H9 (cell line): Measurements from ENCODE around the gene EIF3B. TPM values are rescaled to one million over a fixed set of nuclear protein-coding genes. Genes with fewer than 3 reads are reported as not detected.

Experiments
- DNase-seq: peaks from one replicate; pipeline ENCODE4 v3.0.0-alpha.2; 2017
- H2AFZ ChIP-seq: one replicate; pipeline ENCODE4 v1.6.1; 2013; ENCODE audit warnings: mild to moderate bottlenecking, low read length, control low read depth, moderate library complexity
- H2AK5ac ChIP-seq: 2 replicates; pipeline ENCODE4 v1.6.1; 2013; ENCODE audit warnings: low read length, control low read depth, mixed read lengths; ENCODE audit not compliant: insufficient read length
- H2BK120ac ChIP-seq: one replicate; pipeline ENCODE4 v1.6.1; 2013; ENCODE audit warnings: low read depth, mild to moderate bottlenecking, low read length, control low read depth, inconsistent platforms; ENCODE audit not compliant: poor library complexity, severe bottlenecking
- H2BK12ac ChIP-seq: 2 replicates; pipeline ENCODE4 v1.6.1; 2013; ENCODE audit warnings: low read length, control low read depth, mixed read lengths, low read depth; ENCODE audit not compliant: insufficient read length
- H2BK15ac ChIP-seq: 2 replicates; pipeline ENCODE4 v1.6.1; 2013; ENCODE audit warnings: low read depth, low read length, control low read depth
- H2BK20ac ChIP-seq: one replicate; pipeline ENCODE4 v1.6.1; 2013; ENCODE audit warnings: low read depth, mild to moderate bottlenecking, low read length, control low read depth, inconsistent platforms; ENCODE audit not compliant: poor library complexity, severe bottlenecking
- H2BK5ac ChIP-seq: 2 replicates; pipeline ENCODE4 v1.6.1; 2013; ENCODE audit warnings: low read length, control low read depth, mixed read lengths; ENCODE audit not compliant: insufficient read length
- H3K14ac ChIP-seq: 2 replicates; pipeline ENCODE4 v1.6.1; 2013; ENCODE audit warnings: low read length, control low read depth; ENCODE audit not compliant: insufficient read depth
- H3K18ac ChIP-seq: 2 replicates; pipeline ENCODE4 v1.6.1; 2013; ENCODE audit warnings: low read depth, mild to moderate bottlenecking, mixed read lengths, low read length, control low read depth; ENCODE audit not compliant: insufficient read length
- H3K23ac ChIP-seq: 2 replicates; pipeline ENCODE4 v1.6.1; 2013; ENCODE audit warnings: low read length, control low read depth, mixed read lengths, low read depth; ENCODE audit not compliant: insufficient read length
- H3K23me2 ChIP-seq: 2 replicates; pipeline ENCODE4 v1.6.1; 2013; ENCODE audit warnings: low read depth, mild to moderate bottlenecking, mixed read lengths, low read length, control low read depth; ENCODE audit not compliant: insufficient read length, poor library complexity, severe bottlenecking
- H3K27ac ChIP-seq: 2 replicates; pipeline ENCODE4 v1.5.1; 2013; ENCODE audit warnings: low read length, control low read depth, mixed read lengths, low read depth; ENCODE audit not compliant: insufficient read length
- H3K27me3 ChIP-seq: 2 replicates; pipeline ENCODE4 v1.6.1; 2013; ENCODE audit warnings: low read length, control low read depth, inconsistent platforms; ENCODE audit not compliant: insufficient read depth
- H3K4ac ChIP-seq: 2 replicates; pipeline ENCODE4 v1.6.1; 2013; ENCODE audit warnings: low read depth, mild to moderate bottlenecking, control low read depth, inconsistent platforms, low read length, moderate library complexity
- H3K4me1 ChIP-seq: 2 replicates; pipeline ENCODE4 v1.6.1; 2013; ENCODE audit warnings: low read length, control low read depth, inconsistent platforms; ENCODE audit not compliant: insufficient read depth
- H3K4me2 ChIP-seq: 2 replicates; pipeline ENCODE4 v1.6.1; 2013; ENCODE audit warnings: low read length, control low read depth, mixed read lengths; ENCODE audit not compliant: insufficient read length, insufficient read depth
- H3K56ac ChIP-seq: 2 replicates; pipeline ENCODE4 v1.6.1; 2013; ENCODE audit warnings: low read depth, mild to moderate bottlenecking, mixed read lengths, low read length, control low read depth; ENCODE audit not compliant: insufficient read length
- H3K79me1 ChIP-seq: 2 replicates; pipeline ENCODE4 v1.6.1; 2013; ENCODE audit warnings: low read depth, mild to moderate bottlenecking, moderate library complexity, low read length, control low read depth, inconsistent platforms; ENCODE audit not compliant: insufficient read depth, poor library complexity, severe bottlenecking
- H3K79me2 ChIP-seq: 2 replicates; pipeline ENCODE4 v1.6.1; 2013; ENCODE audit warnings: low read length, control low read depth, inconsistent platforms; ENCODE audit not compliant: insufficient read depth
- H3K9ac ChIP-seq: 2 replicates; pipeline ENCODE4 v1.6.1; 2013; ENCODE audit warnings: low read length, control low read depth, mixed read lengths; ENCODE audit not compliant: insufficient read length; ENCODE audit errors: extremely low read depth
- H3K9me3 ChIP-seq: one replicate; pipeline ENCODE4 v1.6.1; 2013; ENCODE audit warnings: low read depth, low read length, inconsistent platforms; ENCODE audit not compliant: control insufficient read depth
- H3T11ph ChIP-seq: one replicate; pipeline ENCODE4 v1.6.1; 2013; ENCODE audit warnings: mild to moderate bottlenecking, low read length, control low read depth, inconsistent platforms
- H4K20me1 ChIP-seq: one replicate; pipeline ENCODE4 v1.6.1; 2013; ENCODE audit not compliant: control insufficient read depth, insufficient read length, insufficient read depth
- H4K5ac ChIP-seq: 2 replicates; pipeline ENCODE4 v1.6.1; 2013; ENCODE audit warnings: low read depth, mild to moderate bottlenecking, mixed read lengths, low read length, control low read depth; ENCODE audit not compliant: insufficient read length
- H4K8ac ChIP-seq: replicated peaks from 2 replicates; pipeline ENCODE4 v1.6.1; 2013; ENCODE audit warnings: low read length, control low read depth, mixed read lengths, low read depth; ENCODE audit not compliant: insufficient read length
- H4K91ac ChIP-seq: 2 replicates; pipeline ENCODE4 v1.6.1; 2013; ENCODE audit warnings: low read depth, mild to moderate bottlenecking, moderate library complexity, mixed read lengths, low read length, control low read depth; ENCODE audit not compliant: insufficient read length
- H3K27ac Mint-ChIP-seq, 3 experiments: 2 replicates in 2 of 3; 3 replicates in 1 of 3; pipeline ENCODE4 v1.8.0; 2020 to 2021; ENCODE audit warnings: mixed read lengths in 3 of 3, mild to moderate bottlenecking in 1 of 3, moderate library complexity in 1 of 3
- H3K27me3 Mint-ChIP-seq: 2 replicates; pipeline ENCODE4 v1.8.0; 2021; ENCODE audit warnings: low read depth, mild to moderate bottlenecking, moderate library complexity, mixed read lengths
- H3K36me3 Mint-ChIP-seq, 3 experiments: 2 replicates in 2 of 3; 3 replicates in 1 of 3; pipeline ENCODE4 v1.8.0; 2020 to 2021; ENCODE audit warnings: low read depth in 3 of 3, mixed read lengths in 3 of 3; ENCODE audit not compliant: insufficient read depth in 1 of 3
- H3K4me1 Mint-ChIP-seq, 2 experiments: 2 replicates each; pipeline ENCODE4 v1.8.0; 2020; ENCODE audit warnings: mixed read lengths in 2 of 2
- H3K4me3 Mint-ChIP-seq, 2 experiments: 2 replicates in 1 of 2; 3 replicates in 1 of 2; pipeline ENCODE4 v1.8.0; 2020 to 2021; ENCODE audit warnings: mild to moderate bottlenecking in 2 of 2, mixed read lengths in 2 of 2, moderate library complexity in 1 of 2
- H3K9me3 Mint-ChIP-seq, 2 experiments: 2 replicates in 1 of 2; 3 replicates in 1 of 2; pipeline ENCODE4 v1.8.0; 2020; ENCODE audit warnings: mild to moderate bottlenecking in 2 of 2, mixed read lengths in 2 of 2, moderate library complexity in 1 of 2
- CTCF ChIP-seq: fragments of 200-600 bp; sonication (generic); conservative IDR thresholded peaks from 3 replicates; pipeline ENCODE4 v1.8.0; 2021; ENCODE audit warnings: antibody characterized with exemption, mild to moderate bottlenecking
- whole genome bisulfite sequencing: extraction: QIAGEN DNeasy Blood & Tissue Kit; methylation state at CpG from one replicate; pipeline ENCODE4 v1.1.7; 2013; ENCODE audit warnings: missing lambda C conversion rate, low lambda C conversion rate, mixed read lengths; ENCODE audit not compliant: insufficient read length; ENCODE audit errors: extremely low coverage; 5-methylcytosine and 5-hydroxymethylcytosine counted together
- total RNA-seq: library from RNA; stranded (reverse); gene quantifications from 2 replicates; pipeline ENCODE4 v1.2.1, GENCODE V29; 2021

The EIF3B gene
- total RNA-seq, 1 experiment from 2014 or later = 337 TPM

- no peaks in the 10 kb centered on the region for H3K9me3 ChIP-seq
- no peak overlapping the region for H3K14ac ChIP-seq
- no peaks in the 10 kb centered on the region for H3K23me2 ChIP-seq
- no peak overlapping the region for H2AFZ ChIP-seq
- TF ChIP-seq CTCF = no peak
- Mint-ChIP-seq H3K27ac (no peak overlapping the region), H3K9me3 (no peaks in the 10 kb centered on the region; a peak in 1 of 5 replicates), H3K27me3 (no peaks in the 10 kb centered on the region; the same call in 1 of the 2 replicates), H3K36me3 (peaks cover 0 to 2% (median 0%) of the 10 kb centered on the region in 3 experiments; a peak in 1 of 7 replicates), H3K4me1 (peaks cover 6 to 9% of the 10 kb centered on the region in 2 experiments), H3K4me3 (no peak overlapping the region)
- H2BK120ac ChIP-seq = no peak overlapping the region
- H2AK5ac ChIP-seq = no peak overlapping the region
- no peak overlapping the region for H2BK5ac ChIP-seq
- no peak for DNase-seq
- H3K56ac ChIP-seq = no peak overlapping the region
- no peak overlapping the region for H2BK12ac ChIP-seq
- H3K27ac ChIP-seq = no peak overlapping the region
- H4K8ac ChIP-seq = no peak overlapping the region
- no peak overlapping the region for H2BK20ac ChIP-seq
- H3K4ac ChIP-seq = no peak overlapping the region
- no peaks in the 10 kb centered on the region for H3K27me3 ChIP-seq
- no peak overlapping the region for H3K23ac ChIP-seq
- no peak overlapping the region for H4K5ac ChIP-seq
- no peak overlapping the region for H3K18ac ChIP-seq
- no peaks in the 10 kb centered on the region for H4K20me1 ChIP-seq
- H3K4me2 ChIP-seq = no peak overlapping the region
- no peak overlapping the region for H3T11ph ChIP-seq
- H2BK15ac ChIP-seq = no peak overlapping the region
- no peak overlapping the region for H3K9ac ChIP-seq
- H3K4me1 ChIP-seq = no peaks in the 10 kb centered on the region
- no CpG with 5 or more reads among the region's 1 CpG for WGBS
- H4K91ac ChIP-seq = no peak overlapping the region
- H3K79me1 ChIP-seq = no peaks in the 10 kb centered on the region
- no peaks in the 10 kb centered on the region; the same call in 1 of the 2 replicates for H3K79me2 ChIP-seq
Observed at GRCh38 chr7:2316578-2316977, 38.0 kb upstream of the EIF3B start.
